ENCODE results near the gene LRFN5. TPM values are rescaled to one million over a fixed set of nuclear protein-coding genes. Genes with fewer than 3 reads are reported as not detected.

Gene LRFN5
- total RNA-seq, 4 donors from 2014 or later: 0.19 to 2.3 (median 0.81) TPM

DNA sequence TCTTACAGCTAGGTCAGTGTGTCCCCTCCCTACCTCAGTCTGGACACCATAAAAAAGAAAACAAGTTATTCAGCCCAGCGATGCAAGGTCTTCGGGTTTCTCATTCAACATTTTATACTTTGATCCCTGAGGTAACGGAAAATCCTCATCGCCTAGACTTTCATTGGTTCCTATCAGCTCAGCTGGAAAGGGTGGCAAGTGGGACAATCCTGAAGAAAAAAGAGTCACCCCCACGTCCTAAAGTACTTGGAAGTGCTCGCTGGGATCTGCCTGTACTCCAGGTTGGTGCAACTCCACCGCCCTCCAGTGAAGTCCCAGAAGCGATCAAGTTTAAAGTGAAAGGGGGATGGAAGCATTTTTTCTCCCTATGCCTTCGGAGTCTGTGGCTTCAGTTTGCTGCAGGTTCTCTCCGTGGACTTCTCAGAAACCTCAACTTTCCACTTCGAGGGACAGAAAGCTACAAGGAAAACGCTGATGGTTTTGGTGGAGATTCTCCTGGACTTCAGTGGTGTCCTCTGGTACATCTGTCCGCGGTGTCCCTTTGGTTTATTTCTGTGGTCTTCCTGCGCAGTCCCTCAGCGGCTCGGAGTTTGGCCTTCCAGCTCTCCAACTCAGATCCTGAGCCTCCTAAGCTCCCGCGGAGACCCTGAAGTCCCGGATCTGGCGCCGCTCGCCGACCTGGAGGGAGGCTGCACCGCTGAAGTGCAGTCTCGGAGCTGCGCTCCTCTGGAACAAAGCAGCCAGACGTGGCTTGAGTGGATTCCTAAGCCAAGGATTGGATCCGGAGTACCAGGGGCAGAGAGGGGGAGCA, 1.8 kb upstream of the LRFN5 start:
- TF ChIP-seq, protein P1, sequence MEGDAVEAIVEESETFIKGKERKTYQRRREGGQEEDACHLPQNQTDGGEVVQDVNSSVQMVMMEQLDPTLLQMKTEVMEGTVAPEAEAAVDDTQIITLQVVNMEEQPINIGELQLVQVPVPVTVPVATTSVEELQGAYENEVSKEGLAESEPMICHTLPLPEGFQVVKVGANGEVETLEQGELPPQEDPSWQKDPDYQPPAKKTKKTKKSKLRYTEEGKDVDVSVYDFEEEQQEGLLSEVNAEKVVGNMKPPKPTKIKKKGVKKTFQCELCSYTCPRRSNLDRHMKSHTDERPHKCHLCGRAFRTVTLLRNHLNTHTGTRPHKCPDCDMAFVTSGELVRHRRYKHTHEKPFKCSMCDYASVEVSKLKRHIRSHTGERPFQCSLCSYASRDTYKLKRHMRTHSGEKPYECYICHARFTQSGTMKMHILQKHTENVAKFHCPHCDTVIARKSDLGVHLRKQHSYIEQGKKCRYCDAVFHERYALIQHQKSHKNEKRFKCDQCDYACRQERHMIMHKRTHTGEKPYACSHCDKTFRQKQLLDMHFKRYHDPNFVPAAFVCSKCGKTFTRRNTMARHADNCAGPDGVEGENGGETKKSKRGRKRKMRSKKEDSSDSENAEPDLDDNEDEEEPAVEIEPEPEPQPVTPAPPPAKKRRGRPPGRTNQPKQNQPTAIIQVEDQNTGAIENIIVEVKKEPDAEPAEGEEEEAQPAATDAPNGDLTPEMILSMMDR (IDR thresholded peaks at IDR 0.05; ENCODE audit: low read depth): no peak

DNA sequence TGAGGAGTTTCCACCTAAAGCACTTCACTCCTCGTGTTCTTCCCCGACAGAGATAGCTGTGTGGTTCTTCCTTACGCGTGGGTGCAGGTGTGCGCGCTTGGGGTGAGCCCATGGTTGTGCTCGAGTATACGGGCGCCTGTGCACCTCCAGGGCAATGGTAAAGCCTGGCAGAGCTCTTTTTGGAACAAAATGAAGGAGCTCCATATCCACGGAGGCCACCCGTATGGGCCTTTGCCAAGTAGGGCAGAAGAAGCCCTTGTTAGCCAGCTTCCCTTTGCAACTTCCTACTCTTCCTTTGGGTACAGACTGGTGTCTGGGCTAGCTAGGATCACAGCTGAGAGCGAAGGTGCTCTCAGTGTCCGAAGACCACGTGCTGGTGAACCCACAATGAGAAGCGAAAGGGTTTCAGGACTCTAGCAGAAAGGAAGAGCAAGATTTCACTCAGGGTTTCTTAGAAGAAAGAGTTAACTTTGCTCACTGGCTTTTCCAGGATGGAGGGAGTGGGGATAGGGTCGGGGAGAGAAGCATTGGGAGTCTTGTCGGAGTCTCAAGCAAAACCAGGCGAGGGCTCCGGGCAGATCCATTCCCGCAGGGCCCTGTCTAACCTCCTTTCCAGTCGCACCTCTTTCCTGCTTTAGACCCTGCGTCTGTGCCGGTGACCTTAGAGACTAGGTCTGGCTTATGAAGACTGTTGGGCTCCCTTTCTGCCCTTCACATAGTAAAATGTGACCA, 960 bp upstream of the LRFN5 start:
- TF ChIP-seq, protein P1 (IDR thresholded peaks at IDR 0.05; ENCODE audit: low read depth): no peak

DNA sequence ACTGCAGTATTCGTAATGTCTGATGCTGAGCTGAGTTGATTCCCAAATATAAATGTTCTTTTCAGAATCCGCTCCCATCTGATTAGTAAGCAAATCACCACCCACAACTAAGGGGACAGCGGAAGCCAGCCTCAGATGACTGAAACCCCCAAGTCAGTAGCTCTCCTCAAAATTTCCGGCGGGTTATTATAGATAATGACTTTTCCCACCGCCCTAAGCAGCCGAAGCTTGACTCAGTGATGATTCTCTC, 469 bp upstream of the LRFN5 start:
- TF ChIP-seq, protein P1 (IDR thresholded peaks at IDR 0.05; ENCODE audit: low read depth): no peak

DNA sequence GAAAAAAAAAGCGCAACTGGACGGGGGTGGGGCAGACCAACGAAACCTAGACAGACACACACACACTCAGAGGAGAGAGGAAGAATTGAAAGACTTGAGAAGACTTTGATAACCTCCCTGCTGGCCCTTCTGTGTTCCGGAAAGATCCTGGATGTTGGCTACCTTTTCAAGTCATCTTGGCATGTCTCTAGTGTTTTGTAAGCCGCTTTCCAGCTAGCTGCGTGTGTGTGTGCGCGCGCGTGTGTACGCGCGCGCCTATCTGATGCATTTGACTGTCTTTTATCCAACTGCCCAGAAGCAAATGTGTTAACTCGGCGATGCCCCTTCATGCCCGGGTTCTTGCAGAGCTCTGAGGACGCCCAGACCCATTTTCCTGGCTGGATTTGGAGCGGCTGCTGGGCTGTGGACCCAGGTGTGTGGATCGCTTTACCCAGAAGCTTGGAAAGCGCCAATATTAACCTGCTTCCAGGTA, 664 bp downstream of the LRFN5 start:
- TF ChIP-seq, protein P1 (IDR thresholded peaks at IDR 0.05; ENCODE audit: low read depth): no peak

DNA sequence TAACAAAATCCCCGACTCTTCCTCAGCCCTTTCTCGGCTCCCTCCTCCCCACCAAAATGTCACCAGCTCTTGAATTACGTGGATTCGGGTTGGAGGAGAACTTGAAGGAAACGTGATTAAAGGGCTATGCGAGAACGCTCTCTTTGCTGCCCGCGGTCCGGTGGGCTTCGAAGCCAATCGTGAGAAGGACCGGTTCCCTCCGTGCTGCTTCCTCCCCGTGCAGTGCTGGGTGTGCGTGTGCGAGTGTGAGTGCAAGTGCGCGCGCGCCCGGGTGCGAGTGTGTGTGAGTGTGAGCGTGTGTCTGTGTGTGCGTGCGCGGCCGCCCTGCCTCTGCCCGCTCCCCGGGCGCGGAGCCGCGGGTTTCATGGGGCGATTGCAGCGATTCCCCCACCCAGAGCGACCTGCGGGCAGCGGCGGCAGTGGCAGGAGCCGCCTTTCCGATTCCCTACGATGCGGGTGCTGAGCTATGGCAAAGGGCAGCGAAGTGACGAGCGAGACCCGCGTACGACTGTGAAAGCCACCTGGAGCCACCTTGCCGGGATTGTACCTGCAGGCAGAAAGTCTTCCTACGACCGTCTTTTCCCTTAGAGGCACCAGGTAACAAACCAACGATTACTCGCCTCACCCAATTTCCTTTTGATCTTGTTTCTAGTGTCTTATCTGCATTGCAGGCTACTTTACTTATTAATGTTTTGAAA, 1.4 kb downstream of the LRFN5 start:
- TF ChIP-seq, protein P1 (IDR thresholded peaks at IDR 0.05; ENCODE audit: low read depth): no peak

DNA sequence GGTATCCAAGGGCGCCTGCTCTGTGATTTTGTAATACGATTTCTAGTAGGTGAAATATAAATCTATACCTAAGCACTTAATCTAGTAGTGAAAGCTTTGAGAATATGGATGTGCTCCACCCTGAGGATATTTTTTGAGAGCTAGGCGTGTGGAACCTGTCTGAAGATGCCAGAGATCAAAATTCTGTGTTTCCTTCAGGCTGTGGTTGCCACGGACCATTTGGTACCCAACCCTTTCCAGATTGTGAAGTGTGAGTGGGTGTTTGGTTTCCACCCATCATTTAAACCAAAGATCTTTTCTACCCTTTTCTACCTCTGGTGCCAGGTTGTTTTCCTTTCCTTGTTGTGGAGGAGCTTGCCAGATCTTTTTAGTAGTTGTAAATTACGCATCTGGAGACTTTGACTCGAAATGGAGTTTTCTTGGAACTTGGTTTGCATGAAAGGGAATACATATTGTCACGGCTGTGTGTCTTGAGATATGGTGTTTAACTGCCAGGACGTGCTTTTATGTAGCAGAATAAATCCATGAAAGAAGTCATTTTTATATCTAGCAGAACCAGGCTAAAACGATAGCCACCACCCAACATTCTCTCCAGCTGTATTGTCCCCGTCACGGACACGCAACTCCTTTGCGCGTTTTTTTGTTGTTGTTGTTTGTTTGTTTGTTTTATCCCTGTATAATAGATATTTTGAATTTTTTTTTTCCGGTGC, 2.2 kb downstream of the LRFN5 start:
- TF ChIP-seq, protein P1 (IDR thresholded peaks at IDR 0.05; ENCODE audit: low read depth): no peak

All from subcutaneous adipose tissue (tissue), 4 donors.